Thyroid gland (tissue), 4 donors: ENCODE measurements around the gene SLC19A1.

Source experiments
- POLR2A ChIP-seq, 2 donors: fragments of 450-650 bp; IDR thresholded peaks; one replicate each; pipeline ENCODE4 v1.6.1; 2017; ENCODE audit warnings: antibody characterized with exemption in 2 of 2, mild to moderate bottlenecking in 2 of 2, moderate library complexity in 1 of 2
- TF ChIP-seq, protein P1 (sequence below), 6 experiments: fragments of 200-600 bp in 3 of 6; fragments of 450-650 bp in 3 of 6; sonication (generic) in 3 of 6; IDR thresholded peaks; one replicate each; pipeline ENCODE4 v1.5.1; 2016 to 2019; ENCODE audit warnings: antibody characterized with exemption in 6 of 6, mild to moderate bottlenecking in 2 of 6, inconsistent platforms in 1 of 6, moderate library complexity in 1 of 6

GRCh38 chr21:45461369-45461750 lies 80.9 kb downstream of the SLC19A1 start:
- TF ChIP-seq, protein P1, sequence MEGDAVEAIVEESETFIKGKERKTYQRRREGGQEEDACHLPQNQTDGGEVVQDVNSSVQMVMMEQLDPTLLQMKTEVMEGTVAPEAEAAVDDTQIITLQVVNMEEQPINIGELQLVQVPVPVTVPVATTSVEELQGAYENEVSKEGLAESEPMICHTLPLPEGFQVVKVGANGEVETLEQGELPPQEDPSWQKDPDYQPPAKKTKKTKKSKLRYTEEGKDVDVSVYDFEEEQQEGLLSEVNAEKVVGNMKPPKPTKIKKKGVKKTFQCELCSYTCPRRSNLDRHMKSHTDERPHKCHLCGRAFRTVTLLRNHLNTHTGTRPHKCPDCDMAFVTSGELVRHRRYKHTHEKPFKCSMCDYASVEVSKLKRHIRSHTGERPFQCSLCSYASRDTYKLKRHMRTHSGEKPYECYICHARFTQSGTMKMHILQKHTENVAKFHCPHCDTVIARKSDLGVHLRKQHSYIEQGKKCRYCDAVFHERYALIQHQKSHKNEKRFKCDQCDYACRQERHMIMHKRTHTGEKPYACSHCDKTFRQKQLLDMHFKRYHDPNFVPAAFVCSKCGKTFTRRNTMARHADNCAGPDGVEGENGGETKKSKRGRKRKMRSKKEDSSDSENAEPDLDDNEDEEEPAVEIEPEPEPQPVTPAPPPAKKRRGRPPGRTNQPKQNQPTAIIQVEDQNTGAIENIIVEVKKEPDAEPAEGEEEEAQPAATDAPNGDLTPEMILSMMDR (IDR thresholded peaks at IDR 0.05): no peak
- TF ChIP-seq POLR2A (IDR thresholded peaks at IDR 0.05): no peak
